Mesendoderm (in vitro differentiated cells): Measurements from ENCODE around the gene RNF169.

Experiments used
- DNase-seq: peaks from one replicate; pipeline ENCODE4 v3.0.0; 2013
- H2AK5ac ChIP-seq: 2 replicates; pipeline ENCODE4 v1.6.1; 2013; ENCODE audit warnings: low read length, inconsistent platforms
- H2BK120ac ChIP-seq: 2 replicates; pipeline ENCODE4 v1.6.1; 2013; ENCODE audit warnings: low read depth, mild to moderate bottlenecking, low read length, moderate library complexity, mixed read lengths
- H2BK15ac ChIP-seq: replicated peaks from 2 replicates; pipeline ENCODE4 v1.6.1; 2013; ENCODE audit warnings: low read depth, mild to moderate bottlenecking, moderate library complexity
- H2BK5ac ChIP-seq: 2 replicates; pipeline ENCODE4 v1.6.1; 2013; ENCODE audit warnings: low read length, inconsistent platforms
- H3K18ac ChIP-seq: 2 replicates; pipeline ENCODE4 v1.6.1; 2013; ENCODE audit warnings: mild to moderate bottlenecking, low read length, mixed read lengths
- H3K23ac ChIP-seq: one replicate; pipeline ENCODE4 v1.6.1; 2013; ENCODE audit warnings: low read length
- H3K27ac ChIP-seq: 2 replicates; pipeline ENCODE4 v1.5.1; 2013; ENCODE audit warnings: low read depth, mild to moderate bottlenecking, inconsistent platforms, low read length, moderate library complexity
- H3K27me3 ChIP-seq: 2 replicates; pipeline ENCODE4 v1.6.1; 2013; ENCODE audit warnings: low read length, control low read depth, mild to moderate bottlenecking, inconsistent platforms; ENCODE audit not compliant: insufficient read depth, poor library complexity
- H3K36me3 ChIP-seq: 2 replicates; pipeline ENCODE4 v1.6.1; 2013; ENCODE audit warnings: low read length, inconsistent platforms; ENCODE audit not compliant: control insufficient read depth, insufficient read depth
- H3K4ac ChIP-seq: one replicate; pipeline ENCODE4 v1.6.1; 2013; ENCODE audit warnings: low read depth, mild to moderate bottlenecking, low read length, moderate library complexity
- H3K4me1 ChIP-seq: 2 replicates; pipeline ENCODE4 v1.6.1; 2013; ENCODE audit warnings: low read depth, low read length, inconsistent platforms; ENCODE audit not compliant: control insufficient read depth
- H3K4me2 ChIP-seq: 2 replicates; pipeline ENCODE4 v1.6.1; 2013; ENCODE audit warnings: low read length
- H3K4me3 ChIP-seq: 2 replicates; pipeline ENCODE4 v1.5.1; 2013; ENCODE audit warnings: mild to moderate bottlenecking, low read length
- H3K56ac ChIP-seq: one replicate; pipeline ENCODE4 v1.6.1; 2013; ENCODE audit warnings: low read length
- H3K79me1 ChIP-seq: 2 replicates; pipeline ENCODE4 v1.6.1; 2013; ENCODE audit warnings: low read length, inconsistent platforms
- H3K79me2 ChIP-seq: 2 replicates; pipeline ENCODE4 v1.6.1; 2013; ENCODE audit warnings: mild to moderate bottlenecking, low read length; ENCODE audit not compliant: control insufficient read depth, insufficient read depth
- H3K9ac ChIP-seq: 2 replicates; pipeline ENCODE4 v1.6.1; 2013; ENCODE audit warnings: low read length, inconsistent platforms
- H4K5ac ChIP-seq: one replicate; pipeline ENCODE4 v1.6.1; 2013; ENCODE audit warnings: low read length
- H4K8ac ChIP-seq: one replicate; pipeline ENCODE4 v1.6.1; 2013; ENCODE audit warnings: low read depth, mild to moderate bottlenecking, control low read depth, low read length, moderate library complexity
- WGBS: extraction: QIAGEN DNeasy Blood & Tissue Kit; methylation state at CpG from one replicate; pipeline ENCODE4 v1.1.7; 2013; ENCODE audit warnings: low lambda C conversion rate, missing lambda C conversion rate; ENCODE audit not compliant: insufficient coverage; ENCODE audit errors: extremely low coverage; 5-methylcytosine and 5-hydroxymethylcytosine counted together

The RNF169 gene

GRCh38 chr11:74809801-74810200 is 61.2 kb downstream of the RNF169 start:
- no peak overlapping the region for H3K9ac ChIP-seq
- no peaks in the 10 kb centered on the region for H3K36me3 ChIP-seq
- no peak overlapping the region for H3K27ac ChIP-seq
- no peak overlapping the region for H3K4ac ChIP-seq
- no peak overlapping the region for H2AK5ac ChIP-seq
- no peak overlapping the region for H3K23ac ChIP-seq
- H2BK5ac ChIP-seq = no peak overlapping the region
- no peak overlapping the region for H2BK120ac ChIP-seq
- peaks cover 4% of the 10 kb centered on the region for H3K79me1 ChIP-seq
- DNase-seq = no peak
- H3K56ac ChIP-seq = no peak overlapping the region
- H3K18ac ChIP-seq = no peak overlapping the region
- H4K8ac ChIP-seq = no peak overlapping the region
- H3K79me2 ChIP-seq = no peaks in the 10 kb centered on the region
- H4K5ac ChIP-seq = no peak overlapping the region
- H2BK15ac ChIP-seq = no peak overlapping the region
- no peaks in the 10 kb centered on the region for H3K27me3 ChIP-seq
- H3K4me3 ChIP-seq = no peak overlapping the region
- no peaks in the 10 kb centered on the region for H3K4me1 ChIP-seq
- H3K4me2 ChIP-seq = no peak overlapping the region

GRCh38 chr11:74815966-74816365 is 67.3 kb downstream of the RNF169 start:
- Histone ChIP-seq H3K27ac (no peak overlapping the region), H3K23ac (no peak overlapping the region), H3K27me3 (no peaks in the 10 kb centered on the region), H3K56ac (no peak overlapping the region), H3K79me2 (no peaks in the 10 kb centered on the region), H4K8ac (no peak overlapping the region), H3K4ac (no peak overlapping the region), H4K5ac (no peak overlapping the region), H3K36me3 (no peaks in the 10 kb centered on the region), H3K18ac (no peak overlapping the region), H3K79me1 (no peaks in the 10 kb centered on the region), H2AK5ac (no peak overlapping the region), H3K4me1 (peaks cover 17% of the 10 kb centered on the region), H3K4me2 (no peak overlapping the region), H2BK5ac (no peak overlapping the region), H3K4me3 (no peak overlapping the region), H2BK15ac (no peak overlapping the region), H3K9ac (no peak overlapping the region), H2BK120ac (no peak overlapping the region)
- peak; percentile 65 for DNase-seq
- WGBS = no CpG with 5 or more reads among the region's 3 CpGs

- H3K18ac ChIP-seq = no peak overlapping the region
- H2BK120ac ChIP-seq = no peak overlapping the region
- H2AK5ac ChIP-seq = no peak overlapping the region
- H3K23ac ChIP-seq = no peak overlapping the region
- H3K4me1 ChIP-seq = peaks cover 17% of the 10 kb centered on the region
- no peak overlapping the region for H2BK5ac ChIP-seq
- H3K79me2 ChIP-seq = no peaks in the 10 kb centered on the region
- peak; percentile 60 for DNase-seq
- H4K5ac ChIP-seq = no peak overlapping the region
- H3K27ac ChIP-seq = peak overlapping the region; percentile 25
- no peak overlapping the region for H3K4me2 ChIP-seq
- H3K27me3 ChIP-seq = no peaks in the 10 kb centered on the region
- H3K56ac ChIP-seq = no peak overlapping the region
- H3K9ac ChIP-seq = no peak overlapping the region
- H3K79me1 ChIP-seq = no peaks in the 10 kb centered on the region
- WGBS = no CpG with 5 or more reads among the region's 2 CpGs
- H3K36me3 ChIP-seq = no peaks in the 10 kb centered on the region
- H2BK15ac ChIP-seq = no peak overlapping the region
- no peak overlapping the region for H3K4ac ChIP-seq
- no peak overlapping the region for H3K4me3 ChIP-seq
- H4K8ac ChIP-seq = no peak overlapping the region
Observed at GRCh38 chr11:74816664-74817063, 68.0 kb downstream of the RNF169 start.

- H3K27ac ChIP-seq = peak overlapping the region; percentile 68
- H3K18ac ChIP-seq = peak overlapping the region; percentile 15
Observed at GRCh38 chr11:74818283-74818946, 69.8 kb downstream of the RNF169 start.

GRCh38 chr11:74819400-74819799 is 70.8 kb downstream of the RNF169 start:
- Histone ChIP-seq H4K5ac (no peak overlapping the region), H3K4me3 (no peak overlapping the region), H2BK15ac (no peak overlapping the region), H3K27me3 (no peaks in the 10 kb centered on the region), H3K36me3 (no peaks in the 10 kb centered on the region), H3K79me2 (no peaks in the 10 kb centered on the region), H2AK5ac (no peak overlapping the region), H4K8ac (no peak overlapping the region), H2BK120ac (no peak overlapping the region), H3K4ac (no peak overlapping the region), H3K18ac (no peak overlapping the region), H3K79me1 (peaks cover 2% of the 10 kb centered on the region), H3K4me1 (peaks cover 17% of the 10 kb centered on the region), H3K9ac (no peak overlapping the region), H3K27ac (peak overlapping the region; percentile 6), H3K56ac (peak overlapping the region; percentile 31), H3K4me2 (no peak overlapping the region), H3K23ac (no peak overlapping the region), H2BK5ac (peak overlapping the region; percentile 26)
- no peak for DNase-seq
- no CpG with 5 or more reads among the region's 1 CpG for WGBS

More at GRCh38 chr11:74818283-74818946, 69.8 kb downstream of the RNF169 start:
- H3K4ac ChIP-seq = peak overlapping the region; percentile 71
- H2AK5ac ChIP-seq = no peak overlapping the region
- no peak overlapping the region for H4K5ac ChIP-seq
- peak overlapping the region; percentile 54 for H3K56ac ChIP-seq
- H3K23ac ChIP-seq = no peak overlapping the region
- no peaks in the 10 kb centered on the region for H3K79me2 ChIP-seq
- no peak overlapping the region for H2BK120ac ChIP-seq
- no peak overlapping the region for H2BK15ac ChIP-seq
- peaks cover 17% of the 10 kb centered on the region for H3K4me1 ChIP-seq
- H3K27me3 ChIP-seq = no peaks in the 10 kb centered on the region
- peak overlapping the region; percentile 78 for H2BK5ac ChIP-seq
- WGBS = no CpG with 5 or more reads among the region's 3 CpGs
- no peak overlapping the region for H3K9ac ChIP-seq
- peak; percentile 26 for DNase-seq
- no peak overlapping the region for H3K4me3 ChIP-seq
- no peaks in the 10 kb centered on the region for H3K36me3 ChIP-seq
- no peak overlapping the region for H4K8ac ChIP-seq
- H3K79me1 ChIP-seq = peaks cover 2% of the 10 kb centered on the region
- no peak overlapping the region for H3K4me2 ChIP-seq

- peaks cover 2% of the 10 kb centered on the region for H3K79me1 ChIP-seq
- no peak overlapping the region for H3K18ac ChIP-seq
- no peak overlapping the region for H3K9ac ChIP-seq
- H3K4me3 ChIP-seq = no peak overlapping the region
- no peak overlapping the region for H3K56ac ChIP-seq
- no peaks in the 10 kb centered on the region for H3K36me3 ChIP-seq
- H2BK15ac ChIP-seq = no peak overlapping the region
- H2BK5ac ChIP-seq = no peak overlapping the region
- peak; percentile 40 for DNase-seq
- WGBS = no CpG with 5 or more reads among the region's 1 CpG
- H4K5ac ChIP-seq = no peak overlapping the region
- no peaks in the 10 kb centered on the region for H3K79me2 ChIP-seq
- no peak overlapping the region for H4K8ac ChIP-seq
- H3K4me1 ChIP-seq = peaks cover 17% of the 10 kb centered on the region
- no peaks in the 10 kb centered on the region for H3K27me3 ChIP-seq
- no peak overlapping the region for H2BK120ac ChIP-seq
- no peak overlapping the region for H3K4ac ChIP-seq
- H2AK5ac ChIP-seq = no peak overlapping the region
- H3K23ac ChIP-seq = no peak overlapping the region
- no peak overlapping the region for H3K4me2 ChIP-seq
- no peak overlapping the region for H3K27ac ChIP-seq
Observed at GRCh38 chr11:74820763-74821162, 72.1 kb downstream of the RNF169 start.
